K562 (cell line): ENCODE data around the gene PNPLA7.

Experiments
- BRD4 ChIP-seq: fragments of 200-600 bp; sonication (generic); IDR thresholded peaks from 2 replicates; pipeline ENCODE4 v1.6.1; 2017; ENCODE audit warnings: inconsistent platforms
- CTCF ChIP-seq, 3 experiments: IDR thresholded peaks in 2 of 3; conservative IDR thresholded peaks in 1 of 3; 2 replicates each; pipeline ENCODE4 v1.5.1; 2011 to 2012; ENCODE audit warnings: low read length in 3 of 3, mild to moderate bottlenecking in 3 of 3, control low read depth in 2 of 3, improper control_type of control experiment in 1 of 3, inconsistent platforms in 1 of 3, low read depth in 1 of 3, mixed read lengths in 1 of 3, moderate library complexity in 1 of 3; ENCODE audit not compliant: insufficient read depth in 2 of 3
- HDAC1 ChIP-seq, 2 experiments: fragments of 450-650 bp; IDR thresholded peaks; 2 replicates each; pipeline ENCODE4 v1.6.1; 2016 to 2017; ENCODE audit warnings: inconsistent platforms in 1 of 2, mild to moderate bottlenecking in 1 of 2, moderate library complexity in 1 of 2
- PHF8 ChIP-seq: fragments of 200-600 bp; sonication (generic); IDR thresholded peaks from 2 replicates; pipeline ENCODE4 v1.6.1; 2012; ENCODE audit warnings: mixed run types, mild to moderate bottlenecking, inconsistent platforms, low read length, moderate library complexity, borderline replicate concordance
- POLR2A ChIP-seq: fragments of 450-650 bp; conservative IDR thresholded peaks from 2 replicates; pipeline ENCODE4 v1.6.1; 2016
- ZBTB33 ChIP-seq: sonication (generic); formaldehyde crosslinking; IDR thresholded peaks from 2 replicates; pipeline ENCODE4 v1.8.1; 2023; ENCODE audit warnings: mild to moderate bottlenecking, missing genetic modification reagents
- ZBTB43 ChIP-seq: sonication (generic); formaldehyde crosslinking; IDR thresholded peaks from 2 replicates; pipeline ENCODE4 v1.8.0; 2023; ENCODE audit warnings: mild to moderate bottlenecking, missing genetic modification reagents
- ZKSCAN8 ChIP-seq: fragments of 200-800 bp; sonication (Bioruptor generic); IDR thresholded peaks from 2 replicates; pipeline ENCODE4 v1.6.1; 2016; ENCODE audit warnings: missing genetic modification characterization, missing compliant biosample characterization

GRCh38 chr9:137457406-137458193, 92.6 kb downstream of the PNPLA7 start:
- TF ChIP-seq ZBTB43 (CRISPR knock-in tag) (no peak), CTCF (IDR thresholded peaks at IDR 0.05 in 2 of 3, conservative IDR thresholded peaks at IDR 0.05 in 1 of 3; ENCODE audit: insufficient read depth in 2 of 3, low read depth in 1 of 3, low read length in 3 of 3) (no peak), POLR2A (no peak), HDAC1 (IDR thresholded peaks at IDR 0.05) (no peak), ZBTB33 (CRISPR knock-in tag) (no peak), BRD4 (no peak), ZKSCAN8 (CRISPR knock-in tag) (no peak), PHF8 (no peak)
